ENCODE measurements around the gene ARSB. TPM values are rescaled to one million over a fixed set of nuclear protein-coding genes. Genes with fewer than 3 reads are reported as not detected.

ARSB gene
- total RNA-seq, 4 donors from 2014 or later: 9.1 to 12.7 (median 10.7) TPM

GRCh38 chr5:78959767-78960166 is 25.3 kb downstream of the ARSB start:
- TF ChIP-seq CTCF (IDR thresholded peaks at IDR 0.05): no peak
- TF ChIP-seq POLR2A (IDR thresholded peaks at IDR 0.05): no peak
- no peak for TF ChIP-seq EP300 (IDR thresholded peaks at IDR 0.05; ENCODE audit: low read depth)
- TF ChIP-seq POLR2AphosphoS5 (IDR thresholded peaks at IDR 0.05): no peak
- Histone ChIP-seq H3K4me1 (peaks cover 0 to 17% (median 7%) of the 10 kb centered on the region in 4 donors), H3K27me3 (no peaks in the 10 kb centered on the region), H3K36me3 (no peaks in the 10 kb centered on the region), H3K27ac (no peak overlapping the region), H3K9me3 (no peaks in the 10 kb centered on the region), H3K4me3 (no peak overlapping the region)
- intact Hi-C loops (cut with DNase I; ENCODE audit: low total_unique reads): loop anchor here (5.0 kb wide), 1 partner anchor 422 kb away; no protein-coding TSS in a partner anchor
- 75 to 100% methylated on average over 1 of the region's 1 CpG for WGBS, 2 donors (ENCODE audit: low coverage in 1 of 2)
- in situ Hi-C loops (cut with MboI; ENCODE audit: low pct_ligation_motif_present in 1 of 4, low pct_unique_long_range_greater_than_20kb in 1 of 4, low sequenced_read_pairs in 3 of 4): loop anchor here in 1 of 4 donors (25.0 kb wide), 1 partner anchor 622 kb away; no protein-coding TSS in a partner anchor
- no peak for DNase-seq

GRCh38 chr5:78958672-78959445 is 26.3 kb downstream of the ARSB start:
- Histone ChIP-seq H3K4me3 (no peak overlapping the region), H3K27me3 (no peaks in the 10 kb centered on the region), H3K9me3 (no peaks in the 10 kb centered on the region), H3K36me3 (no peaks in the 10 kb centered on the region), H3K27ac (peak overlapping the region in 3 of 4 donors; percentile 33 to 70 (median 60)), H3K4me1 (peaks cover 0 to 17% (median 7%) of the 10 kb centered on the region in 4 donors)
- DNase-seq: no peak
- in situ Hi-C loops (cut with MboI; ENCODE audit: low pct_ligation_motif_present in 1 of 4, low pct_unique_long_range_greater_than_20kb in 1 of 4, low sequenced_read_pairs in 3 of 4): loop anchor here in 1 of 4 donors (25.0 kb wide), 1 partner anchor 622 kb away; no protein-coding TSS in a partner anchor
- 67 to 82% methylated on average over 3 of the region's 3 CpGs for WGBS, 2 donors (ENCODE audit: low coverage in 1 of 2)
- intact Hi-C loops (cut with DNase I; ENCODE audit: low total_unique reads): no loop called here
- TF ChIP-seq POLR2AphosphoS5 (IDR thresholded peaks at IDR 0.05): no peak
- no peak for TF ChIP-seq POLR2A (IDR thresholded peaks at IDR 0.05)
- no peak for TF ChIP-seq CTCF (IDR thresholded peaks at IDR 0.05)
- TF ChIP-seq EP300 (IDR thresholded peaks at IDR 0.05; ENCODE audit: low read depth): no peak

DNA sequence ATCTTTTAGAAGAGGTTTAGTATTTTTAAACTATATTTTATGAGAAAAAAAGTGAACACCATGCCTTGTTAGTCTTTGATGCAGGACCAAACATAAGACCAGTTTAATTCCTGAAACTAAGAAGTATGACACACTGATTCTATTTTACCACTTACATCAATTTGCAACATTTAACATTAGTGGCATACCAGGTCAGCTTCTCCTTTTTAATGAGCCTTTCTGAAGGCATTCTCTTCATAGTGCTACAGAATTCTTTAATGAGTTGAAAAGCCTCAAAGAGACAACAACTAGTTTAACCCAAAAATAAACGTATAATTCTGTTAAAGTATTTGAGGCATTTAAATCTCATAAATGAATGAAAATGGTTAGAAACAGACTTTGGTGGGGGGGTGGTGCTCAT is 28.2 kb downstream of the ARSB start:
- in situ Hi-C loops (cut with MboI; ENCODE audit: low pct_ligation_motif_present in 1 of 4, low pct_unique_long_range_greater_than_20kb in 1 of 4, low sequenced_read_pairs in 3 of 4) (loop anchor here in 1 of 4 donors (25.0 kb wide), 1 partner anchor 620 kb away; no protein-coding TSS in a partner anchor), intact Hi-C loops (cut with DNase I; ENCODE audit: low total_unique reads) (no loop called here)
- Histone ChIP-seq H3K27ac (no peak overlapping the region), H3K4me1 (peaks cover 0 to 17% (median 7%) of the 10 kb centered on the region in 4 donors), H3K27me3 (no peaks in the 10 kb centered on the region), H3K9me3 (no peaks in the 10 kb centered on the region), H3K36me3 (no peaks in the 10 kb centered on the region), H3K4me3 (no peak overlapping the region)
- WGBS, 2 donors (ENCODE audit: low coverage in 1 of 2): 82 to 88% methylated on average over 1 of the region's 1 CpG
- TF ChIP-seq CTCF (IDR thresholded peaks at IDR 0.05): no peak
- TF ChIP-seq POLR2AphosphoS5 (IDR thresholded peaks at IDR 0.05): no peak
- TF ChIP-seq POLR2A (IDR thresholded peaks at IDR 0.05): no peak
- TF ChIP-seq EP300 (IDR thresholded peaks at IDR 0.05; ENCODE audit: low read depth): no peak
- no peak for DNase-seq

DNA sequence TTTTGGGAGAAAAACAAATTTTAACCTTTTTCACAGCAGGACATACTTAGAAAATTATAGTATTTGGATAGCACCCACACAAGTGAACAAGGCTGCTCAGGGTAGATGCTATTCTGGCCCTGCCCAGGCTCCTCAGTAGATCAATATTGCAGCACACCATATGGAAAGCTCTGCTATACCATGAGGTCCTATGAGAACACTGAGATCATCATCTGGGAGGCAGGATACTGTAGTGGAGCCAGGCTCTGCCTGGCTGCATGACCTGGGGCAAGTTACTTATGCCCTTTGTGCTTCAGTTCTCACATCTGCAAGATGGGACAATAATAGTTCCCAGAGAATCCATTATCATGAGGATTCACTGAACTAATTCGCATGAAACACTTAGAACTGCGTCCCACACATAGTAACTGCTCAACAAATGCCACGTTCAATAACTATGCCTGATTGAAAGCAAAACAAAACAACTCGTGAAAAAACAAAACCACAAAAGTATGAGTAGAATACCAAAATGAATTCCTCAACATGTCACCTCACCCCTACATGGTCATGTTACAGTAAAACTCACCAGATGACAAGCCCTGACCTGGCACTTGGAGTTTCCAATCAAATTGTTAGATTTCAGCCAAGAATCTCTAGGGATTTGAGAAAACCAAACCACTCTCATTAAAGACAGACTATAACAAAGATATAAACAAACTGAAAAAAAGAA is 31.9 kb downstream of the ARSB start:
- peaks cover 0 to 4% (median 2%) of the 10 kb centered on the region in 4 donors for H3K4me1 ChIP-seq
- no peaks in the 10 kb centered on the region for H3K36me3 ChIP-seq
- WGBS, 2 donors (ENCODE audit: low coverage in 1 of 2): 80 to 82% methylated on average over 1 to 4 of the region's 4 CpGs
- no peaks in the 10 kb centered on the region for H3K27me3 ChIP-seq
- H3K4me3 ChIP-seq: no peak overlapping the region
- TF ChIP-seq POLR2A (IDR thresholded peaks at IDR 0.05) (no peak), EP300 (IDR thresholded peaks at IDR 0.05; ENCODE audit: low read depth) (no peak), POLR2AphosphoS5 (IDR thresholded peaks at IDR 0.05) (no peak)
- H3K9me3 ChIP-seq: no peaks in the 10 kb centered on the region
- intact Hi-C loops (cut with DNase I; ENCODE audit: low total_unique reads) (no loop called here), in situ Hi-C loops (cut with MboI; ENCODE audit: low pct_ligation_motif_present in 1 of 4, low pct_unique_long_range_greater_than_20kb in 1 of 4, low sequenced_read_pairs in 3 of 4) (loop anchor here in 1 of 4 donors (25.0 kb wide), 1 partner anchor 616 kb away; no protein-coding TSS in a partner anchor)
- no peak overlapping the region for H3K27ac ChIP-seq
- DNase-seq: no peak

Data from transverse colon (tissue), 4 donors.